GM12892 (cell line): ENCODE measurements around the gene SPTB.

ENCODE experiments used
- POLR2AphosphoS5 ChIP-seq: IDR thresholded peaks from 2 replicates; pipeline ENCODE4 v1.6.1; 2011; ENCODE audit warnings: low read depth, low read length, control low read depth
- TAF1 ChIP-seq: IDR thresholded peaks from 2 replicates; pipeline ENCODE4 v1.6.1; 2011; ENCODE audit warnings: low read depth, mild to moderate bottlenecking, control low read depth, low read length, borderline replicate concordance

DNA sequence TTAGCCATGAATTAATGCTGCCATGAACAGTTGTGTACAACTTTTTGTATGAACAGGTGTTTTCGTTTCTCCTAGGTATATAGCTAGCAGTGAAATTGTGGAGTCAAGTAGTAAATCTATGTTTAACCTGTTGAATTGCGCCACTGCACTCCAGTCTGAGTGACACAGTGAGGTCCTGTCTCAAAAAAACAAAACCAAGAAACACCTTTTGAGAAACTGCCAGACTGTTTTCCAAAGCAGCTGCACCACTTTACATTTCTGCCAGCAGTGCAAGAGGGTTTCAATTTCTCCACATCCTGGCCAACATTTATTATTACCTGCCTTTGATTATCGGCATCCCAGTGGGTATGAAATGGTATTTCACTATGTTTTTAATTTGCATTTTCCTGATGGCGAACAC lies 178.8 kb downstream of the SPTB start:
- TF ChIP-seq POLR2AphosphoS5 (no peak), TAF1 (no peak)
